H9 (cell line): ENCODE data around the gene E2F1. TPM values are rescaled to one million over a fixed set of nuclear protein-coding genes. Genes with fewer than 3 reads are reported as not detected.

ENCODE experiments used
- DNase-seq: peaks from one replicate; pipeline ENCODE4 v3.0.0-alpha.2; 2017
- H2AFZ ChIP-seq: one replicate; pipeline ENCODE4 v1.6.1; 2013; ENCODE audit warnings: mild to moderate bottlenecking, low read length, control low read depth, moderate library complexity
- H2AK5ac ChIP-seq: 2 replicates; pipeline ENCODE4 v1.6.1; 2013; ENCODE audit warnings: low read length, control low read depth, mixed read lengths; ENCODE audit not compliant: insufficient read length
- H2BK120ac ChIP-seq: one replicate; pipeline ENCODE4 v1.6.1; 2013; ENCODE audit warnings: low read depth, mild to moderate bottlenecking, low read length, control low read depth, inconsistent platforms; ENCODE audit not compliant: poor library complexity, severe bottlenecking
- H2BK12ac ChIP-seq: 2 replicates; pipeline ENCODE4 v1.6.1; 2013; ENCODE audit warnings: low read length, control low read depth, mixed read lengths, low read depth; ENCODE audit not compliant: insufficient read length
- H2BK15ac ChIP-seq: 2 replicates; pipeline ENCODE4 v1.6.1; 2013; ENCODE audit warnings: low read depth, low read length, control low read depth
- H2BK20ac ChIP-seq: one replicate; pipeline ENCODE4 v1.6.1; 2013; ENCODE audit warnings: low read depth, mild to moderate bottlenecking, low read length, control low read depth, inconsistent platforms; ENCODE audit not compliant: poor library complexity, severe bottlenecking
- H2BK5ac ChIP-seq: 2 replicates; pipeline ENCODE4 v1.6.1; 2013; ENCODE audit warnings: low read length, control low read depth, mixed read lengths; ENCODE audit not compliant: insufficient read length
- H3K14ac ChIP-seq: 2 replicates; pipeline ENCODE4 v1.6.1; 2013; ENCODE audit warnings: low read length, control low read depth; ENCODE audit not compliant: insufficient read depth
- H3K18ac ChIP-seq: 2 replicates; pipeline ENCODE4 v1.6.1; 2013; ENCODE audit warnings: low read depth, mild to moderate bottlenecking, mixed read lengths, low read length, control low read depth; ENCODE audit not compliant: insufficient read length
- H3K23ac ChIP-seq: 2 replicates; pipeline ENCODE4 v1.6.1; 2013; ENCODE audit warnings: low read length, control low read depth, mixed read lengths, low read depth; ENCODE audit not compliant: insufficient read length
- H3K23me2 ChIP-seq: 2 replicates; pipeline ENCODE4 v1.6.1; 2013; ENCODE audit warnings: low read depth, mild to moderate bottlenecking, mixed read lengths, low read length, control low read depth; ENCODE audit not compliant: insufficient read length, poor library complexity, severe bottlenecking
- H3K27ac ChIP-seq: 2 replicates; pipeline ENCODE4 v1.5.1; 2013; ENCODE audit warnings: low read length, control low read depth, mixed read lengths, low read depth; ENCODE audit not compliant: insufficient read length
- H3K27me3 ChIP-seq: 2 replicates; pipeline ENCODE4 v1.6.1; 2013; ENCODE audit warnings: low read length, control low read depth, inconsistent platforms; ENCODE audit not compliant: insufficient read depth
- H3K4ac ChIP-seq: 2 replicates; pipeline ENCODE4 v1.6.1; 2013; ENCODE audit warnings: low read depth, mild to moderate bottlenecking, control low read depth, inconsistent platforms, low read length, moderate library complexity
- H3K4me1 ChIP-seq: 2 replicates; pipeline ENCODE4 v1.6.1; 2013; ENCODE audit warnings: low read length, control low read depth, inconsistent platforms; ENCODE audit not compliant: insufficient read depth
- H3K4me2 ChIP-seq: 2 replicates; pipeline ENCODE4 v1.6.1; 2013; ENCODE audit warnings: low read length, control low read depth, mixed read lengths; ENCODE audit not compliant: insufficient read length, insufficient read depth
- H3K56ac ChIP-seq: 2 replicates; pipeline ENCODE4 v1.6.1; 2013; ENCODE audit warnings: low read depth, mild to moderate bottlenecking, mixed read lengths, low read length, control low read depth; ENCODE audit not compliant: insufficient read length
- H3K79me1 ChIP-seq: 2 replicates; pipeline ENCODE4 v1.6.1; 2013; ENCODE audit warnings: low read depth, mild to moderate bottlenecking, moderate library complexity, low read length, control low read depth, inconsistent platforms; ENCODE audit not compliant: insufficient read depth, poor library complexity, severe bottlenecking
- H3K79me2 ChIP-seq: 2 replicates; pipeline ENCODE4 v1.6.1; 2013; ENCODE audit warnings: low read length, control low read depth, inconsistent platforms; ENCODE audit not compliant: insufficient read depth
- H3K9ac ChIP-seq: 2 replicates; pipeline ENCODE4 v1.6.1; 2013; ENCODE audit warnings: low read length, control low read depth, mixed read lengths; ENCODE audit not compliant: insufficient read length; ENCODE audit errors: extremely low read depth
- H3K9me3 ChIP-seq: one replicate; pipeline ENCODE4 v1.6.1; 2013; ENCODE audit warnings: low read depth, low read length, inconsistent platforms; ENCODE audit not compliant: control insufficient read depth
- H3T11ph ChIP-seq: one replicate; pipeline ENCODE4 v1.6.1; 2013; ENCODE audit warnings: mild to moderate bottlenecking, low read length, control low read depth, inconsistent platforms
- H4K20me1 ChIP-seq: one replicate; pipeline ENCODE4 v1.6.1; 2013; ENCODE audit not compliant: control insufficient read depth, insufficient read length, insufficient read depth
- H4K5ac ChIP-seq: 2 replicates; pipeline ENCODE4 v1.6.1; 2013; ENCODE audit warnings: low read depth, mild to moderate bottlenecking, mixed read lengths, low read length, control low read depth; ENCODE audit not compliant: insufficient read length
- H4K8ac ChIP-seq: replicated peaks from 2 replicates; pipeline ENCODE4 v1.6.1; 2013; ENCODE audit warnings: low read length, control low read depth, mixed read lengths, low read depth; ENCODE audit not compliant: insufficient read length
- H4K91ac ChIP-seq: 2 replicates; pipeline ENCODE4 v1.6.1; 2013; ENCODE audit warnings: low read depth, mild to moderate bottlenecking, moderate library complexity, mixed read lengths, low read length, control low read depth; ENCODE audit not compliant: insufficient read length
- H3K27ac Mint-ChIP-seq, 3 experiments: 2 replicates in 2 of 3; 3 replicates in 1 of 3; pipeline ENCODE4 v1.8.0; 2020 to 2021; ENCODE audit warnings: mixed read lengths in 3 of 3, mild to moderate bottlenecking in 1 of 3, moderate library complexity in 1 of 3
- H3K27me3 Mint-ChIP-seq: 2 replicates; pipeline ENCODE4 v1.8.0; 2021; ENCODE audit warnings: low read depth, mild to moderate bottlenecking, moderate library complexity, mixed read lengths
- H3K36me3 Mint-ChIP-seq, 3 experiments: 2 replicates in 2 of 3; 3 replicates in 1 of 3; pipeline ENCODE4 v1.8.0; 2020 to 2021; ENCODE audit warnings: low read depth in 3 of 3, mixed read lengths in 3 of 3; ENCODE audit not compliant: insufficient read depth in 1 of 3
- H3K4me1 Mint-ChIP-seq, 2 experiments: 2 replicates each; pipeline ENCODE4 v1.8.0; 2020; ENCODE audit warnings: mixed read lengths in 2 of 2
- H3K4me3 Mint-ChIP-seq, 2 experiments: 2 replicates in 1 of 2; 3 replicates in 1 of 2; pipeline ENCODE4 v1.8.0; 2020 to 2021; ENCODE audit warnings: mild to moderate bottlenecking in 2 of 2, mixed read lengths in 2 of 2, moderate library complexity in 1 of 2
- H3K9me3 Mint-ChIP-seq, 2 experiments: 2 replicates in 1 of 2; 3 replicates in 1 of 2; pipeline ENCODE4 v1.8.0; 2020; ENCODE audit warnings: mild to moderate bottlenecking in 2 of 2, mixed read lengths in 2 of 2, moderate library complexity in 1 of 2
- CTCF ChIP-seq: fragments of 200-600 bp; sonication (generic); conservative IDR thresholded peaks from 3 replicates; pipeline ENCODE4 v1.8.0; 2021; ENCODE audit warnings: antibody characterized with exemption, mild to moderate bottlenecking
- WGBS: extraction: QIAGEN DNeasy Blood & Tissue Kit; methylation state at CpG from one replicate; pipeline ENCODE4 v1.1.7; 2013; ENCODE audit warnings: missing lambda C conversion rate, low lambda C conversion rate, mixed read lengths; ENCODE audit not compliant: insufficient read length; ENCODE audit errors: extremely low coverage; 5-methylcytosine and 5-hydroxymethylcytosine counted together
- total RNA-seq: library from RNA; stranded (reverse); gene quantifications from 2 replicates; pipeline ENCODE4 v1.2.1, GENCODE V29; 2021

The E2F1 gene
- total RNA-seq, 1 experiment from 2014 or later: 58.7 TPM

DNA sequence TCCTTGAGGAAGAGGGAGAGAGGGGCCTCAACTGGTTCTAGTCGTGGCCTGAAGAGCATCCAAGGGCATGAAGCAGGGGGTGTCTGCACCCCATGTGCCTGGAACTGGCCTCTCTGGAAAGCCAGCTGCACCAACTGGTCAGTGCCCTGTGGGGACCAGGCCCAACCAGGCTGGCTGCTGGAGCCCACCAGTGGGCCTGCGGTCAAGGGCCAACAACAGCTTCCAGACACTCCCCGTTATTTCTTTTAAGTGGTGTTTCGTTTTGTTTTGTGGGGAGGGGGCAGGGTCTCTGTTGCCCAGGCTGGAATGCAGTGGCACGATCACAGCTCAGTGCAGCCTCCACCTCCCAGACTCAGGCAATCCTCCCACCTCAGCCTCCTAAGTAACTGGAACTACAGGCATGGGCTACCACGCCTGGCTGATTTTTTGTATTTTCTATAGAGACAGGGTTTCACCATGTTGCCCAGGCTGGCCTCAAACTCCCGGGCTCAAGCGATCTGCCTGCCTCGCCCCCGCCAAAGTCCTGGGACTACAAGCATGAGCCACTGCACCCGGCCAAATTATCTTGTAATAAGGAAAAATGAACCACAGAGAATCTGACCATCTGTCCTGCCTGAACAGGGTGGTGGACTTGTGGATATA, 36.0 kb downstream of the E2F1 start:
- no peaks in the 10 kb centered on the region; the same call in 1 of the 2 replicates for H3K27me3 Mint-ChIP-seq

More for the DNA sequence above, 36.0 kb downstream of the E2F1 start:
- H3K27me3 ChIP-seq: no peaks in the 10 kb centered on the region
- no peaks in the 10 kb centered on the region for H3K4me1 ChIP-seq
- no peak overlapping the region for H2AFZ ChIP-seq
- Mint-ChIP-seq H3K9me3 (no peaks in the 10 kb centered on the region; a peak in 1 of 5 replicates), H3K4me1 (peaks cover 31 to 35% of the 10 kb centered on the region in 2 experiments), H3K4me3 (no peak overlapping the region), H3K27ac (0 out of 7 replicates have a peak overlapping the region, but pooled peaks of 1 of the 3 experiments have one; percentile 44), H3K36me3 (peaks cover 7 to 14% (median 12%) of the 10 kb centered on the region in 3 experiments; a peak in 6 of 7 replicates)
- H4K5ac ChIP-seq: no peak overlapping the region
- no peak overlapping the region for H3K9ac ChIP-seq
- no peaks in the 10 kb centered on the region for H3K9me3 ChIP-seq
- H2BK15ac ChIP-seq: no peak overlapping the region
- no peak overlapping the region for H3T11ph ChIP-seq
- no peak overlapping the region for H3K56ac ChIP-seq
- no peak overlapping the region for H3K14ac ChIP-seq
- no peak overlapping the region for H4K91ac ChIP-seq
- no peak overlapping the region for H2BK20ac ChIP-seq
- H3K23ac ChIP-seq: no peak overlapping the region
- H3K23me2 ChIP-seq: no peaks in the 10 kb centered on the region
- no peak overlapping the region for H3K4ac ChIP-seq
- H3K4me2 ChIP-seq: no peak overlapping the region
- H2AK5ac ChIP-seq: no peak overlapping the region
- H2BK5ac ChIP-seq: no peak overlapping the region
- no peaks in the 10 kb centered on the region for H3K79me1 ChIP-seq
- H3K27ac ChIP-seq: no peak overlapping the region
- no peak overlapping the region for H2BK12ac ChIP-seq
- no peaks in the 10 kb centered on the region for H3K79me2 ChIP-seq
- H3K18ac ChIP-seq: no peak overlapping the region
- no peaks in the 10 kb centered on the region for H4K20me1 ChIP-seq
- H4K8ac ChIP-seq: no peak overlapping the region
- WGBS: no CpG with 5 or more reads among the region's 11 CpGs
- no peak for TF ChIP-seq CTCF
- DNase-seq: no peak
- H2BK120ac ChIP-seq: no peak overlapping the region
